GM19455 (cell line): ENCODE data around the gene DEAF1.
"Not testable (repeated sequence)": the region's sequence is repeated elsewhere in the genome, so short reads cannot be mapped to it uniquely, and the experiment has no call there.

Source experiments
- ATAC-seq: cut with Tn5 transposase; IDR thresholded peaks from one replicate; pipeline ENCODE4 v1.9.1; 2021; ENCODE audit not compliant: unreplicated experiment

Gene DEAF1

DNA sequence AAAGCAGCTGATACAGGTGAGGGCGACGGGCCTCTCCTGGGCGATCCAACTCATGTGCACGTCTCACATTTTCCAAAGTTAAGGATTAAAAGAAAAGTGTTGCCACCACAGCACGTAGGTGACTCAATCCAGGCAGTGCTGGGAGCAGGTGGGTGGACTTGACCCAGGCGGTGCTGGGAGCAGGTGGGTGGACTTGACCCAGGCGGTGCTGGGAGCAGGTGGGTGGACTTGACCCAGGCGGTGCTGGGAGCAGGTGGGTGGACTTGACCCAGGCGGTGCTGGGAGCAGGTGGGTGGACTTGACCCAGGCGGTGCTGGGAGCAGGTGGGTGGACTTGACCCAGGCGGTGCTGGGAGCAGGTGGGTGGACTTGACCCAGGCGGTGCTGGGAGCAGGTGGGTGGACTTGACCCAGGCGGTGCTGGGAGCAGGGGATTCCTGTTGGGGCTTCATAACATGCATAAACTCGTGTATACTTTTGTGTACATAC lies 47.3 kb downstream of the DEAF1 start:
- ATAC-seq: not testable (repeated sequence)

GRCh38 chr11:646214-646613 lies 48.8 kb downstream of the DEAF1 start:
- no peak for ATAC-seq

- ATAC-seq: no peak
These were observed 49.5 kb downstream of the DEAF1 start for GRCh38 chr11:645536-645935.

DNA sequence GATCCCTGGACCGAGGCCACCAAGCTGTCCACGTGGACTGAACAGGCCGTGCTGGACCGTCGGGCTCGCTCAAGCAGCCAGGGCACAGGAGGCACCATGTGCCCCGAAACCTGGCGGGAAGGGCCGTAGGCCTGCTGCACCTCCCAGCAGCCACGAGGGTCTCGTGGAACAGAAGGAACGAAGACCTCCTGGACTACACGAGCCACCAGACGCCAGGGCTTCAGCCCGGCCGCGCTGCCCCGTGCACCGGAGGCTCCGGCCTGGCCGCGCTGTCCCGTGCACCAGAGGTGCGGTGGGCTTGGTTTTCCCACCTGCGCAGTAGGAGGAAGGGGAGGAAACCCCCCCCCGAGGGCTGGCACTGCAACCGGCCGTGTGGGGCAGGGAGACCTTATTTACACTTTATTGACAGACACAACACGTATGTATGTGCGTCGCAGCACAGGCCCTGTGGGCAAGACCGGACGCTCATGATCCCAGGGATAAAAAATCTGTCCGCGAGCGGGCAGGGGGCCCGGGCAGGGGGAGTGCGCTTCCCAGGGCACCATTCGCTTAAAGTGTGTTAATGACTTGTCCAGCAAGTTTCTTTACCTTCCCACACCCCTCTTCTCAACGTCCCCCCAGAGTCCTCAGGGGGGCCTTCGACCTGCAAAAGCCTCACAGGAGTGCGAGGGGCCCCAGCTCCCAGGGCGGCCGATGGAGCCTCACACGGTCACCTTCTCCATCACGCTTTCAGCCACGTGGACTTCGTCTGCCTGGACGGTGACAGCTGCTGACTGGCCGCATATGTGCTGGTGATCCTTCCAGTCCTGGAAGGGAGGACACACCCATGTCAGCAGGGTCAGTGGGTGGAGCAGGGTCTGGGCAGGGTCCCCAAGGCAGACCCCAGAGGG lies 50.9 kb downstream of the DEAF1 start:
- ATAC-seq: no peak

DNA sequence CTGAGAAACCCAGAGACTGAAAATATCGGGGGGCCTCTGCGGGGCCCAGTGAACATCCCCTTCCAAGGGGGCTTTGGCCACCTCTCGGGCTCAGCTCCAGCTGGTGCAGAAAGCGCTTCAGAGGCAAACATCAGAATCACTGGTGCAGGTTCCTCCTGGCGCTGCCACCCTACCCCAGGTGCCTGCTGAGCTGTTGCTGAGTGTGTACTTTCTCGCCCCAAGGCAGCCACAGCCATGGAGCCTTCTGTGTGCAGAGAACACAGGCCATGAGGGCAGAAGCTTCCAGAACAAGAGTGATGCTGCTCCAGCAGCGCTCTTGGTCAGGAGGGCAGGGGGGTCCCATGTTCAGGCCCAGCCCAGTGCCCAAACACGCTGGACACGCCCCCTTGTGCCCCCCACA lies 51.7 kb downstream of the DEAF1 start:
- no peak for ATAC-seq

- ATAC-seq: no peak
These were observed 53.1 kb downstream of the DEAF1 start for GRCh38 chr11:641806-642370.

GRCh38 chr11:640021-640706 lies 54.9 kb downstream of the DEAF1 start:
- no peak for ATAC-seq

DNA sequence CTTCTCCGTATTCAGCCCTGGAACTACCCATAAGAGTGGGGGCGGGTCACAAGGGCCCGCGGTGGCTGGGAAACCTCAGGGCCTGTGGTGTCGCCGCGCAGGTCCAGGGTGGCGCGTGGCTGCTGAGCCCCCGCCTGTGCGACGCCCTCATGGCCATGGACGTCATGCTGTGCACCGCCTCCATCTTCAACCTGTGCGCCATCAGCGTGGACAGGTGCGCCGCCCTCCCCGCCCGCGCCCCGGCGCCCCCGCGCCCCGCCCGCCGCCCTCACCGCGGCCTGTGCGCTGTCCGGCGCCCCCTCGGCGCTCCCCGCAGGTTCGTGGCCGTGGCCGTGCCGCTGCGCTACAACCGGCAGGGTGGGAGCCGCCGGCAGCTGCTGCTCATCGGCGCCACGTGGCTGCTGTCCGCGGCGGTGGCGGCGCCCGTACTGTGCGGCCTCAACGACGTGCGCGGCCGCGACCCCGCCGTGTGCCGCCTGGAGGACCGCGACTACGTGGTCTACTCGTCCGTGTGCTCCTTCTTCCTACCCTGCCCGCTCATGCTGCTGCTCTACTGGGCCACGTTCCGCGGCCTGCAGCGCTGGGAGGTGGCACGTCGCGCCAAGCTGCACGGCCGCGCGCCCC lies 55.6 kb downstream of the DEAF1 start:
- no peak for ATAC-seq

GRCh38 chr11:638631-639331 lies 56.2 kb downstream of the DEAF1 start:
- no peak for ATAC-seq

DNA sequence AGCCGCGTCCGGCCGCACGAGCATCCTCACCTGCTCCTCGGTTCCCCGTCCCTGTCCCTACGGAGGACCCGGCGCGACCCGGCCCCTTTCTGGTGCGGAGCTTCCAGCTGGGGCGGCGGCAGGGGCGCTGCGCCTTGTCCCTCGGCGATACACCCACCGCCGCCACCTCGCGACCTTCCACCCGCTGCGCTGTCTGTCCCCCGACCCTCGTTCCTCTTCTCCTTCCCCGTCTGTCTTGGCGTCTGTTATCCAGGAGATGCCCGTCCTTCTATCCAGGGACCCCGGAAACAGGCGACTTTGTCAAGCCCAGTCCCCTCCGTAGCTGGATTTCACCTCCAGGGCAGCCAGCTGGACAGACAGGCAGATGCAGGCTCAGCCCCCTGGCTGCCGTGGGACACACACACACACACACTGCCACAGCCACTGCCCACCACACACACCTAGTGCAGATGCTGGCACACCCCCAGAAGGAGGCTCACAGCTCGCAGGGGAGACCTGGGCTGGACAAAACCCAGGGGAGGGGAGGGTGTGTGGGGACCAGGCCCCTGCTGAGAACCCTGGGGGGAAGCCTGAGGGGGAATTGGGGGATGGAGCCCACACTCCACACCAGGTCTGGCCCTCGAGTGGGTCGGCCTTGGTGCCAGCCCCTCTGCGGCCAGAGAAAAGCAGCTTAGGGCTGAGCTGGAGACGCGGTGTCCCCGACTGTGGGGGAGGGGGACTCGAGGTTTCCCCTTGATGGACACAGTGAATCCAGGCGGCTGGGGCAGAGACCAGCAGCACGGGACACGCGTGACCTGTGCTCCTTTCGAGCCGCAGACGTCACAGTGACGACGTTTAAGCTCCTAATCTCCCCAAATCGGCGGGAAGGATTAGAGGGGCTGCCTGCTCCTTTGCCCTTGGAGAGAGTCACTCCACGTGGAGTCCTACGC lies 57.2 kb downstream of the DEAF1 start:
- ATAC-seq: no peak

DNA sequence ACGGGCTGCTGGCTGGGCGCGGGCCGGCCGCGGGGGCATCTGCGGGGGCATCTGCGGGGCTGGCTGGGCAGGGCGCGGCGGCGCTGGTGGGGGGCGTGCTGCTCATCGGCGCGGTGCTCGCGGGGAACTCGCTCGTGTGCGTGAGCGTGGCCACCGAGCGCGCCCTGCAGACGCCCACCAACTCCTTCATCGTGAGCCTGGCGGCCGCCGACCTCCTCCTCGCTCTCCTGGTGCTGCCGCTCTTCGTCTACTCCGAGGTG lies 57.8 kb downstream of the DEAF1 start:
- ATAC-seq: no peak

DNA sequence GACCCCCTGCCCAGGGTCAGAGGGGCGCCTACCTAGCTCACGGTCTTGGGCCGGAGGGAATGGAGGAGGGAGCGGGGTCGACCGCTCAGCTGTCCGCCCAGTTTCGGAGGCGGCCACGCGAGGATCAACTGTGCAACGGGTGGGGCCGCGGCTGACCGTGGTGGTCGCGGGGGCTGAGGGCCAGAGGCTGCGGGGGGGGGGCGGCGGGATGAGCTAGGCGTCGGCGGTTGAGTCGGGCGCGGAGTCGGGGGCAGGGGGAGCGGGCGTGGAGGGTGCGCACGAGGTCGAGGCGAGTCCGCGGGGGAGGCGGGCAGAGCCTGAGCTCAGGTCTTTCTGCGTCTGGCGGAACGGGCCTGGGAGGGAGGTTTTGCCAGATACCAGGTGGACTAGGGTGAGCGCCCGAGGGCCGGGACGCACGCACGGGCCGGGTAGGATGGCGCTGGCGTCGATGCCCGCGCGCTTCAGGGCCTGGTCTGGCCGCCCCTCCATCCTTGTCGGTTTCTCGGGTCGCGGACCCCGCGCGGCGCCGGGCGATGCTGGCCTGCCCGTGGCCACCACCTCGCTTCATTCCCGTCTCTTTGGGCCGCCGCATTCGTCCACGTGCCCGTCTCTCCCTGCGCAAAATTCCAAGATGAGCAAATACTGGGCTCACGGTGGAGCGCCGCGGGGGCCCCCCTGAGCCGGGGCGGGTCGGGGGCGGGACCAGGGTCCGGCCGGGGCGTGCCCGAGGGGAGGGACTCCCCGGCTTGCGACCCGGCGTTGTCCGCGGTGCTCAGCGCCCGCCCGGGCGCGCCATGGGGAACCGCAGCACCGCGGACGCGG lies 58.3 kb downstream of the DEAF1 start, which contains the start of gene DRD4:
Gene DRD4, plus strand, starts transcription at position 759 of the 822 bp plus-strand sequence. Its CDS starts 36 bp downstream, at position 795.
- no peak for ATAC-seq

- ATAC-seq: no peak
These were observed 59.0 kb downstream of the DEAF1 start for GRCh38 chr11:635945-636510.

- no peak for ATAC-seq
These were observed 64.2 kb downstream of the DEAF1 start for GRCh38 chr11:630871-631270.

DNA sequence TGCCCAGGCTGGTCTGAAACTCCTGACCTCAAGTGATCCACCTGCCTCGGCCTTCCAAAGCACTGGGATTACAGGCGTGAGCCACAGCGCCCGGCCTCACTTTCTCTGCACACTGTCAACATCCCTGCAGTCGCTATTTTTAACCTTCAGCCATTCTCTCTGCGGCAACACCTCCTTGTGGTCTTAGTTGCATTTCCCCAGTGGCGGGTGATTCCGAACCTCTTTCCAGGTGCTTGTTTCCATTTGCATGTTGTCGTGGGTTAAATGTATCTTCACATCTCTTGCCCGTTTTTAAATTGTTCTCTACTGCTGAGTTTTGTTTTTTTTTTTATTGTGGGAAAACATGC lies 65.8 kb downstream of the DEAF1 start:
- no peak for ATAC-seq

DNA sequence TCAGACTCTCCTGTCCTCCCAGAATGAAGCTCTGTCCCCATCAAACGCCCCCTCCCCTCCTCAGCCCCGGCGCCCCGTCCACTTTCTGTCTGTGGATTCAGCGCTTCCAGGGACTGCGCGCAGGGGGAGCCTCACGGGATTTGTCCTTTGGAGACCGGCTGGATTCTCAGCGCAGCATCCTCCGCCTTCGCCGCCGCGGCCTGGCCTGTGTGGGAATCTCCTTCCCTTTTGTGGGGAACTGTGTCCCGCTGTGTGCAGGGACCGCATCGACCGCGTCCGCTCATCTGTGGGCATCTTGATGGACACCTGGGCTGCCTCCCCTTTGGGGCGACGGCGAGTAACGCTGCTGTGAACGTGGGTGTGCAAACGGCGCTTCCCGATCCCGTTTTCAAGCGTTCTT lies 67.0 kb downstream of the DEAF1 start:
- ATAC-seq: no peak

DNA sequence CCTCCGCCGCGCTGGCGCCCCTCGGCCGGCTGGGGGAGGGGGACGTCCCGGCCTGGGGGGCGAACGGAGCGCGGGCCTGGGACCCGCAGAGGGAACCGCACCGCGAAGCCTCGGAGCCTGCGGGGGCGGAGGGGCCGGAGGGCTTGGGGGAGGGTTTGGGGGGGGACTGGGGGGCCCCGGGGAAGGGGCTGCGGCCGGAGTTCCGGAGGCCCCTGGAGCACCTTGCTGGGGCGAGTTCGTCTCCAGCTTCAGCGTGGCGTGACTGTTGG lies 67.8 kb downstream of the DEAF1 start:
- ATAC-seq: no peak

GRCh38 chr11:626475-627307 lies 68.3 kb downstream of the DEAF1 start, which contains the start of gene SCT:
TSS of gene SCT (minus strand) at chr11:627181. CDS start at chr11:627143, 38 bp downstream.
- no peak for ATAC-seq
